ENCODE results near the gene COMMD1. TPM values are rescaled to one million over a fixed set of nuclear protein-coding genes. Genes with fewer than 3 reads are reported as not detected.
"Not testable (repeated sequence)": the region's sequence is repeated elsewhere in the genome, so short reads cannot be mapped to it uniquely, and the experiment has no call there.

The COMMD1 gene
- total RNA-seq, 6 donors from 2014 or later = 27.0 to 59.7 (median 35.6) TPM

DNA sequence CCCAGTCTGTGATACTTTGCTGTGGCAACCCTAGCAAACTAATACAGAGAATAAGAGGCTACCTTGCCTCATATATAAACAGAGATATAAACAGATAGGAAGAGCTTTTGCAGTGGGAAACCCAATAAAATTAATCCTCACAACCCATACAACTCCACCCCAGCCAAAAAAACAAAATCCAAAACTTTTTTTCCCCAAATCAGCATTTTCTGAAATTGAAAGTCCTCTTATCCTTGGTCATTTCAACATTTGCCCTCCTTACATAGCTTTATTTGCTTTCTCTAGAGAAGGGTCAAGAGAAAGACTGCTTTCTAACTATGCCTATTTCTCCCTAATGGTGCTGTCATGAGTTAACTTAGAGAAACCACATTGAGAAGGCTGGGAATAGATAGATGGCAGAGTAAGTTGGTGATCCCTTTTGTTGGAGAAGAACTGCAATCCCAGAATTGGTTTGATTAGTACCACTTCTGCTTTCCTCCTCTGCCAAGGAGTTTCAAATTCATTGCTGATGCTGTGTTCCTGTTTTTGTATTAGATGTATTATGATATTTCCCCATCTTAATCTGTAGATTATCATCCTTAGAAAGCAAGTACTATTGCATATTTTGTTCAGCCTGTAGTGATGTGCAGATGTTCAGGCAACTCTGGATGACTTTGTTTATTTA, 214.0 kb downstream of the COMMD1 start:
- H3K36me3 ChIP-seq = no peaks in the 10 kb centered on the region
- TF ChIP-seq EP300 (IDR thresholded peaks at IDR 0.05) (no peak), POLR2AphosphoS5 (IDR thresholded peaks at IDR 0.05) (no peak), POLR2A (IDR thresholded peaks at IDR 0.05) (no peak)
- TF ChIP-seq, protein P1, sequence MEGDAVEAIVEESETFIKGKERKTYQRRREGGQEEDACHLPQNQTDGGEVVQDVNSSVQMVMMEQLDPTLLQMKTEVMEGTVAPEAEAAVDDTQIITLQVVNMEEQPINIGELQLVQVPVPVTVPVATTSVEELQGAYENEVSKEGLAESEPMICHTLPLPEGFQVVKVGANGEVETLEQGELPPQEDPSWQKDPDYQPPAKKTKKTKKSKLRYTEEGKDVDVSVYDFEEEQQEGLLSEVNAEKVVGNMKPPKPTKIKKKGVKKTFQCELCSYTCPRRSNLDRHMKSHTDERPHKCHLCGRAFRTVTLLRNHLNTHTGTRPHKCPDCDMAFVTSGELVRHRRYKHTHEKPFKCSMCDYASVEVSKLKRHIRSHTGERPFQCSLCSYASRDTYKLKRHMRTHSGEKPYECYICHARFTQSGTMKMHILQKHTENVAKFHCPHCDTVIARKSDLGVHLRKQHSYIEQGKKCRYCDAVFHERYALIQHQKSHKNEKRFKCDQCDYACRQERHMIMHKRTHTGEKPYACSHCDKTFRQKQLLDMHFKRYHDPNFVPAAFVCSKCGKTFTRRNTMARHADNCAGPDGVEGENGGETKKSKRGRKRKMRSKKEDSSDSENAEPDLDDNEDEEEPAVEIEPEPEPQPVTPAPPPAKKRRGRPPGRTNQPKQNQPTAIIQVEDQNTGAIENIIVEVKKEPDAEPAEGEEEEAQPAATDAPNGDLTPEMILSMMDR (IDR thresholded peaks at IDR 0.05) = no peak
- H3K27ac ChIP-seq = no peak overlapping the region
- no peak overlapping the region for H3K4me3 ChIP-seq
- no peaks in the 10 kb centered on the region for H3K27me3 ChIP-seq
- ATAC-seq (ENCODE audit: low FRiP score in 2 of 2) = peak in 1 of 2 donors; percentile 26
- no peaks in the 10 kb centered on the region for H3K9me3 ChIP-seq
- DNase-seq = no peak
- H3K4me1 ChIP-seq = no peaks in the 10 kb centered on the region

DNA sequence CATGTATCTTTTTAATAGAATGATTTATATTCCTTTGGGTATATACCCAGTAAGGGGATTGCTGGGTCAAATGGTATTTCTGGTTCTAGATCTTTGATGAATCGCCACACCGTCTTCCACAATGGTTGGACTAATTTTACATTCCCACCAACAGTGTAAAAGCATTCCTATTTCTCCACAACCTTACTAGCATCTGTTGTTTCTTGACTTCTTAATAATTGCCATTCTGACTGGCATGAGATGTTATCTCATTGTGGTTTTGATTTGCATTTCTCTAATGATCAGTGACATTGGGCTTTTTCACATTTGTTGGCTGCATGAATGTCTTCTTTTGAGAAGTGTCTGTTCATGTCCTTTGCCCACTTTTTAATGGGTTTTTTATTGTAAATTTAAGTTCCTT, 220.8 kb downstream of the COMMD1 start:
- ATAC-seq (ENCODE audit: low FRiP score in 2 of 2); H3K4me3 ChIP-seq; H3K36me3 ChIP-seq; H3K27ac ChIP-seq; DNase-seq; H3K4me1 ChIP-seq; H3K9me3 ChIP-seq; H3K27me3 ChIP-seq: not testable (repeated sequence)
- WGBS, 2 donors = 96 to 98% methylated on average over 2 of the region's 2 CpGs

DNA sequence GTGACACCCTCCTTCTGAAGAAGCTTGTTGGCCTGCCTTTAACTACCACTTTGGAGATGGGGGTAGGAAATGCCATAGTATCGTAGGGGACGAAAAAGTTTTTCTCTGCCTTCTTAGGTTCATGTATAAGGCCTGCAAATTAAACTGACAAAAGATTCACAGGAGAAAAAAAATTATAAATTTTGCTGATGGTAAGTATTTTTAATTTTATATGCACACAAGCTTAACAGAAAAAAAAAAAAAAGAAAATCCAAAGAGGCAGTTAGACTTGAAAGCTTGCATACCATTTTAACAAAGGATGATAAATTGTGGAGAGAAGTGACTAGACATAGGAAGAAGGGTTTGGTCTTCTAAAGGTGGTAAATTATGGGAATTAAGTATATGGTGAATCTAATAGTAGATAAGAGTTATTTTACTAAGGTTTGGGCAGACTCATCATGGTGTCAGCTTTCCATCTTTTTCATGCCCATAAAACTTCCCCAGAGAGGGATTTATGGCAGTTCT, 227.9 kb downstream of the COMMD1 start:
- Histone ChIP-seq H3K27ac (no peak overlapping the region), H3K4me1 (peaks cover 0 to 7% (median 0%) of the 10 kb centered on the region in 4 donors), H3K4me3 (no peak overlapping the region), H3K27me3 (no peaks in the 10 kb centered on the region), H3K9me3 (no peaks in the 10 kb centered on the region), H3K36me3 (no peaks in the 10 kb centered on the region)
- no peak for ATAC-seq (ENCODE audit: low FRiP score in 2 of 2)
- 94 to 98% methylated on average over 2 of the region's 2 CpGs for WGBS, 2 donors
- no peak for TF ChIP-seq POLR2AphosphoS5 (IDR thresholded peaks at IDR 0.05)
- no peak for TF ChIP-seq EP300 (IDR thresholded peaks at IDR 0.05)
- no peak for TF ChIP-seq POLR2A (IDR thresholded peaks at IDR 0.05)
- TF ChIP-seq, protein P1 (IDR thresholded peaks at IDR 0.05) = no peak
- no peak for DNase-seq

DNA sequence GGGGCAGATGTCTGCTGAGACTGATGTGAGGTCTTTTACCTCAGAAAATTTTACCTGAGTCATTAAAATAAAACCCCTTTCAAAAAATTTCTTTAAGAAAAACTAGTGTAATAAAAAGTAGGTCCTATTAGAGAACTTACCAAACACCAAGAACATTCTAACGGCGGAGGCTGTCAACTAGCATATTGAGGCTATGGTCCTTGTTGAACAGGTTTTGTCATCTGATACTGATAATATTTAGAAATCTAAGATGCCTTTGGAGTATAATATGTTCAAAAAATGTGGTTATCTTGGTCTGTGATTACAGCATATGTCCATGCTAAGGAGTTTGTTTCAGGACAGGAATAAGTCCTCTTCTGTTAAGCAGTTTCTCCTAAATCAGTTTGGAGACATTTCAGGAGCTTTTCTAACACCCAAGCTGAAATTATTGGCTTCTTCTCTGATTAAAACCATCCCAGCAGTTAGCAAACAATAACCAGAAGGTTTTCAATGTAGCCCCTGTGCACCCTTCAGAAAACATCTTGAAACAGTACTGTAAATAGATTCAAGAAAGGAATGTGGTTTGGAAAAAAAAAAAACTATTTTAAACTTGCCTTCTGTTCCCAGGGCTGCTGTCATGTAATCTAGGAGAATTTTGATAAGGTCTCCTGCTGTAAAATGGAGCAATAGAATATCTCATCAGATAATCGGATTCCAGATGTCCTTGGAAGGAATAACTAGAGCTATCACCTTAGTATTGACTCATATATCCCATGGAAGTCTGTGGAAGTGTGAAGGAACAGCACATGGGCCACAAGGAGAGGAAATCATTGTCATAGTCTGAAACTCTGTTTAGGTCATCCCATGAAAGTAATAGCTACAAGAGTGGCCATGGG, 231.7 kb downstream of the COMMD1 start:
- H3K9me3 ChIP-seq = no peaks in the 10 kb centered on the region
- WGBS, 2 donors = 74 to 79% methylated on average over 3 of the region's 3 CpGs
- H3K4me1 ChIP-seq = peaks cover 0 to 7% (median 0%) of the 10 kb centered on the region in 4 donors
- H3K27ac ChIP-seq = no peak overlapping the region
- no peak for DNase-seq
- ATAC-seq (ENCODE audit: low FRiP score in 2 of 2) = no peak
- TF ChIP-seq POLR2A (IDR thresholded peaks at IDR 0.05) = no peak
- no peak for TF ChIP-seq POLR2AphosphoS5 (IDR thresholded peaks at IDR 0.05)
- TF ChIP-seq, protein P1 (IDR thresholded peaks at IDR 0.05) = no peak
- no peak for TF ChIP-seq EP300 (IDR thresholded peaks at IDR 0.05)
- H3K4me3 ChIP-seq = no peak overlapping the region
- no peaks in the 10 kb centered on the region for H3K36me3 ChIP-seq
- H3K27me3 ChIP-seq = no peaks in the 10 kb centered on the region

DNA sequence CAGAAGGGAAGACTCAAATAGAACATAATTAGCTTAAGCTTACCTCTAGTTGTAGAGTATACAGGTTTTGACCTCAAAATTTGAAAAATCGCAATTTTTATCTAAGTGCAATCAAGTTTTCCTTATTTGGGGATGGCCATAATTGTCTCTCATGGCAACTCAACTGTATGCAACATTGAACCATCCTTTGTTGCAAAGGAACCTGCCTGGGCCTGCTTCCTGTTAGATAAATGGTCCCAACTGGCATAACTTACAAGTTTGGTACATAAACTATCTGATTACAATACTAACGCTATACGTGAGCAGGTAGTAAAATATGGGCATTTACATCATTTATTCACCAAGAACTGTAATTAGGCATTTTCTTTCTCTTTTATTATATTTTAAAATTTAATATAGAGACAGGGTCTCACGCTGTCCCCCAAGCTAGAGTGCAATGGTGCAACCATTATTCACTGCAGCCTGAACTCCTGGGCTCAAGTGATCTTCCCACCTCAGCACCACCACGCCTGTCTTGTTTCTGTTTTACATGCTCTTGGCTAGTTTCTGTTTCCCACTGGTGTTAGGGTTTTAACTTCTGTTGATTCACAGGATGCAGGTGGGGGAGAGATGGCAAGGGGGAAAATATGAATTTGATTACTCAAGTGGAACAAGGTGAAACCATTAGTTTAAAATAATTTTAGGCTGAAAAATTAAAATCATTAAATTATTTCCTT, 235.1 kb downstream of the COMMD1 start:
- Histone ChIP-seq H3K27ac (no peak overlapping the region), H3K4me3 (no peak overlapping the region), H3K36me3 (no peaks in the 10 kb centered on the region), H3K9me3 (no peaks in the 10 kb centered on the region), H3K4me1 (peaks cover 0 to 7% (median 0%) of the 10 kb centered on the region in 4 donors), H3K27me3 (no peaks in the 10 kb centered on the region)
- 81 to 85% methylated on average over 5 of the region's 5 CpGs for WGBS, 2 donors
- no peak for DNase-seq
- ATAC-seq (ENCODE audit: low FRiP score in 2 of 2) = no peak
- TF ChIP-seq POLR2A (IDR thresholded peaks at IDR 0.05) = no peak
- TF ChIP-seq POLR2AphosphoS5 (IDR thresholded peaks at IDR 0.05) = no peak
- TF ChIP-seq, protein P1 (IDR thresholded peaks at IDR 0.05) = no peak
